Fibroblast of lung (primary cell): ENCODE measurements around the gene TNFAIP8L3. TPM values are rescaled to one million over a fixed set of nuclear protein-coding genes. Genes with fewer than 3 reads are reported as not detected.

ENCODE experiments used
- DNase-seq, 2 donors: peaks; one replicate each; pipeline versions ENCODE4 v3.0.0 to v3.0.0-alpha.2; 2010; ENCODE audit warnings: low read depth in 2 of 2
- H2AFZ ChIP-seq: 2 replicates; pipeline ENCODE4 v1.5.1; 2012; ENCODE audit warnings: low read length, control low read depth, inconsistent platforms
- H3K27ac ChIP-seq: 2 replicates; pipeline ENCODE4 v1.5.1; 2011; ENCODE audit warnings: low read length, control low read depth; ENCODE audit not compliant: insufficient read depth
- H3K27me3 ChIP-seq: 2 replicates; pipeline ENCODE4 v1.5.1; 2011; ENCODE audit warnings: mild to moderate bottlenecking, low read length; ENCODE audit not compliant: control insufficient read depth, insufficient read depth
- H3K36me3 ChIP-seq: 2 replicates; pipeline ENCODE4 v1.5.1; 2011; ENCODE audit warnings: low read length; ENCODE audit not compliant: control insufficient read depth, insufficient read depth
- H3K4me1 ChIP-seq: 2 replicates; pipeline ENCODE4 v1.5.1; 2011; ENCODE audit warnings: low read length; ENCODE audit not compliant: control insufficient read depth, insufficient read depth; ENCODE audit errors: extremely low read depth
- H3K4me2 ChIP-seq: 2 replicates; pipeline ENCODE4 v1.5.1; 2011; ENCODE audit warnings: low read length, control low read depth; ENCODE audit not compliant: insufficient read depth; ENCODE audit errors: extremely low read depth
- H3K4me3 ChIP-seq, 4 experiments: fragments of 200-600 bp in 1 of 4; sonication (generic) in 1 of 4; replicated peaks in 1 of 4; 2 replicates each; pipeline ENCODE4 v1.5.1; 2011 to 2016; ENCODE audit warnings: low read length in 4 of 4, low read depth in 3 of 4, mild to moderate bottlenecking in 3 of 4, control low read depth in 2 of 4, inconsistent platforms in 1 of 4, mixed read lengths in 1 of 4; ENCODE audit not compliant: insufficient read depth in 1 of 4; ENCODE audit errors: control extremely low read depth in 1 of 4
- H3K79me2 ChIP-seq: 2 replicates; pipeline ENCODE4 v1.5.1; 2012; ENCODE audit warnings: mild to moderate bottlenecking, low read length, inconsistent platforms; ENCODE audit not compliant: control insufficient read depth, insufficient read depth
- H3K9ac ChIP-seq: 2 replicates; pipeline ENCODE4 v1.5.1; 2011; ENCODE audit warnings: mild to moderate bottlenecking, low read length, control low read depth; ENCODE audit not compliant: insufficient read depth
- H3K9me3 ChIP-seq: 2 replicates; pipeline ENCODE4 v1.5.1; 2012; ENCODE audit warnings: low read depth, low read length; ENCODE audit not compliant: control insufficient read depth, insufficient read depth
- H4K20me1 ChIP-seq: 2 replicates; pipeline ENCODE4 v1.5.1; 2011; ENCODE audit warnings: low read length; ENCODE audit not compliant: control insufficient read depth, insufficient read depth; ENCODE audit errors: extremely low read depth
- EZH2 ChIP-seq: IDR thresholded peaks from 2 replicates; pipeline ENCODE4 v1.5.1; 2012; ENCODE audit warnings: low read length, control low read depth, mild to moderate bottlenecking; ENCODE audit errors: missing control alignments
- polyA plus RNA-seq, 2 donors: library from polyadenylated mRNA; depleted of rRNA in 1 of 2; stranded (reverse) in 1 of 2; unstranded in 1 of 2; fragments of >200 nt; gene quantifications; 2 replicates each; pipeline ENCODE4 v1.2.1, GENCODE V29; 2011 to 2012; ENCODE audit warnings: missing spikeins in 1 of 2
- total RNA-seq: library from RNA; depleted of rRNA; stranded (reverse); fragments of >200 nt; gene quantifications from 2 replicates; pipeline ENCODE4 v1.2.1, GENCODE V29; 2014
- TF ChIP-seq, protein P1 (sequence below), 2 donors: IDR thresholded peaks in 1 of 2; conservative IDR thresholded peaks in 1 of 2; 1 replicate in 1 of 2; 2 replicates in 1 of 2; pipeline ENCODE4 v1.5.1; 2011 to 2012; ENCODE audit warnings: low read length in 2 of 2, control low read depth in 1 of 2, inconsistent platforms in 1 of 2, low read depth in 1 of 2, mild to moderate bottlenecking in 1 of 2

TNFAIP8L3 gene
- total and polyA plus RNA-seq, 2 donors (not counting 1 experiment from before 2014, with no cell fraction given): 0.57 to 10.7 TPM

DNA sequence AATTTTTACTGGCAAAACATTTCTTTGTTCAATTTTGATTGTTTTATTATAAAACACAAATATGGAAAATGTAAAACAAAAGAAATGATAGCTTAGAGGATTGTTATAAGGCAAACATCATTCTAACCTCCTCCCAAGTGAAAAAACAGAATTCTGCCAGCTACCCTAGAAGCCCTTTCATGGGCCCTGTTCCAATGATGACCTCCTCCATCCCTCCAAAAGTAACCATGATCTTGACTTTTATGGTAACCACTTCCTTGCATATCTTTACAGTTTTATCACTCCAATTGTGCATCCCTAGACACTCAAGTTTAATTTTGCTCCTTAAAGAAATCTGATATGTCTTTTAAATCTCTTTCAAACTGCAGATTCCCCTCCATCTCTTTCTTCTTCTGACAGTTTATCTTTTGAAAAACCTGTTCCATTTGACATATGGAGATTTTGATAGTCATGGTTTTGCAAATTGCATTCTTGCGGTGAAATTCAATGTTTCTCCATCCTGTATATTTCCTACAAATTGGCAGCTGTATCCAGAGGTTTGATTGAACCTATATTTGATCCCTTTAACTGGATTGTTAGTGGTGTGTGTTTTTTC lies 27.0 kb upstream of the TNFAIP8L3 start:
- H3K36me3 ChIP-seq: no peaks in the 10 kb centered on the region
- TF ChIP-seq, protein P1, sequence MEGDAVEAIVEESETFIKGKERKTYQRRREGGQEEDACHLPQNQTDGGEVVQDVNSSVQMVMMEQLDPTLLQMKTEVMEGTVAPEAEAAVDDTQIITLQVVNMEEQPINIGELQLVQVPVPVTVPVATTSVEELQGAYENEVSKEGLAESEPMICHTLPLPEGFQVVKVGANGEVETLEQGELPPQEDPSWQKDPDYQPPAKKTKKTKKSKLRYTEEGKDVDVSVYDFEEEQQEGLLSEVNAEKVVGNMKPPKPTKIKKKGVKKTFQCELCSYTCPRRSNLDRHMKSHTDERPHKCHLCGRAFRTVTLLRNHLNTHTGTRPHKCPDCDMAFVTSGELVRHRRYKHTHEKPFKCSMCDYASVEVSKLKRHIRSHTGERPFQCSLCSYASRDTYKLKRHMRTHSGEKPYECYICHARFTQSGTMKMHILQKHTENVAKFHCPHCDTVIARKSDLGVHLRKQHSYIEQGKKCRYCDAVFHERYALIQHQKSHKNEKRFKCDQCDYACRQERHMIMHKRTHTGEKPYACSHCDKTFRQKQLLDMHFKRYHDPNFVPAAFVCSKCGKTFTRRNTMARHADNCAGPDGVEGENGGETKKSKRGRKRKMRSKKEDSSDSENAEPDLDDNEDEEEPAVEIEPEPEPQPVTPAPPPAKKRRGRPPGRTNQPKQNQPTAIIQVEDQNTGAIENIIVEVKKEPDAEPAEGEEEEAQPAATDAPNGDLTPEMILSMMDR (conservative IDR thresholded peaks at IDR 0.05 in 1 of 2, IDR thresholded peaks at IDR 0.05 in 1 of 2; ENCODE audit: low read depth in 1 of 2, low read length in 2 of 2): no peak
- TF ChIP-seq EZH2: no peak
- no peaks in the 10 kb centered on the region for H3K9me3 ChIP-seq
- H3K4me3 ChIP-seq: no peak overlapping the region
- no peaks in the 10 kb centered on the region for H4K20me1 ChIP-seq
- peak in 1 of 2 donors; percentile 49 for DNase-seq
- H3K9ac ChIP-seq: no peak overlapping the region
- no peak overlapping the region for H3K27ac ChIP-seq
- H3K27me3 ChIP-seq: no peaks in the 10 kb centered on the region
- H3K4me1 ChIP-seq: peaks cover 2% of the 10 kb centered on the region
- no peak overlapping the region for H2AFZ ChIP-seq
- H3K4me2 ChIP-seq: no peak overlapping the region
- H3K79me2 ChIP-seq: no peaks in the 10 kb centered on the region

DNA sequence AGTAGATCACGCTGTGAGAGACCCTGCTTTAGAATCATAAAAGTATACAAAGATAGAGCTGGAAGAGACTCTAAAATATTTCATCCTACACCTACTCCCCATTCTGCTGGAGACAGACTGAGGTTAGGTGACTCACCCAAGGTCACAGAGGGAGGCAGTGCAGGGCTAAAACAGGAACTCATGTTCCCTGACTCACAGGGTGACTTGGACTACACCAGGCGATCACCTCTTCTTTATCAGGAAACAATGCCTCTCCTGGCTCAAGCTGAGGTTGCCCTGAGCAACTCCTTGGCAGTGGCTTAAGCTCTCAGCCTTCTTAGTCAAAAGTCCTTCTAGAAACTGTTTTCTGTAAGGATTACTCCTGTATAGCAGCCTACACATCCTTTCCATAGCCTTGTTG lies 26.4 kb upstream of the TNFAIP8L3 start:
- Histone ChIP-seq H3K4me3 (no peak overlapping the region), H3K9me3 (no peaks in the 10 kb centered on the region), H3K4me2 (no peak overlapping the region), H3K79me2 (no peaks in the 10 kb centered on the region), H3K36me3 (no peaks in the 10 kb centered on the region), H3K27ac (no peak overlapping the region), H3K27me3 (no peaks in the 10 kb centered on the region), H3K9ac (no peak overlapping the region), H3K4me1 (peaks cover 2% of the 10 kb centered on the region), H4K20me1 (no peaks in the 10 kb centered on the region), H2AFZ (no peak overlapping the region)
- TF ChIP-seq EZH2: no peak
- TF ChIP-seq, protein P1 (conservative IDR thresholded peaks at IDR 0.05 in 1 of 2, IDR thresholded peaks at IDR 0.05 in 1 of 2; ENCODE audit: low read depth in 1 of 2, low read length in 2 of 2): no peak
- peak; percentile 88 to 99 for DNase-seq

DNA sequence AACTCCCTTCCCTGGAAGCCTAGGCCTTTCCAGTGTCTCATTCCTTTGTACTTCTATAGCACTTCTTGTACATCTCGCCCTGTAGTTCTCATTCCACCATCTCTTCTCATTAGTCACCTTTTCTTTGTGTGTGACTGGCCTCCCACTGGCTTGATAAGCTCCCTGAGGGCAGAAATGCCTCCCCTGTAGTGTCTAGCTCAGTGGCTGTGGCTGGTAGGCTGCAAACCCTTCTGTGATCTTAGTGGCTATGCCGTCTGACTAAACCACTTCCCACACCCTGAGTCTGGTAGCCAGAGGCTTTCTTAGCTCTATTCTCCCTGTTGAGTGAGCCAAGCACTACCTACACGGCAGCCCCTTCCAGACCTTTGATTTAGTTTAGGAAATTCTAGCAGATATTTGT lies 24.4 kb upstream of the TNFAIP8L3 start:
- H4K20me1 ChIP-seq: no peaks in the 10 kb centered on the region
- H2AFZ ChIP-seq: no peak overlapping the region
- TF ChIP-seq EZH2: no peak
- TF ChIP-seq, protein P1 (conservative IDR thresholded peaks at IDR 0.05 in 1 of 2, IDR thresholded peaks at IDR 0.05 in 1 of 2; ENCODE audit: low read depth in 1 of 2, low read length in 2 of 2): no peak

More for the DNA sequence above, 24.4 kb upstream of the TNFAIP8L3 start:
- DNase-seq: no peak
- Histone ChIP-seq H3K9ac (no peak overlapping the region), H3K27me3 (no peaks in the 10 kb centered on the region), H3K4me3 (no peak overlapping the region), H3K4me1 (peaks cover 2% of the 10 kb centered on the region), H3K4me2 (no peak overlapping the region), H3K36me3 (no peaks in the 10 kb centered on the region), H3K9me3 (no peaks in the 10 kb centered on the region), H3K79me2 (no peaks in the 10 kb centered on the region), H3K27ac (no peak overlapping the region)
